A549 (cell line): ENCODE data around the gene CLNS1A. TPM values are rescaled to one million over a fixed set of nuclear protein-coding genes. Genes with fewer than 3 reads are reported as not detected.

Experiments used
- ATAC-seq, 2 experiments: fragments of 200-7000 bp in 1 of 2; fragments of >200 bp in 1 of 2; cut with Nextera tagmentation in 1 of 2; cut with Tn5 transposase in 1 of 2; 3 replicates each; pipeline versions ENCODE4 v1.8.0 to v1.9.1; 2018 to 2020; ENCODE audit warnings: mild to moderate bottlenecking in 1 of 2, moderate library complexity in 1 of 2
- CTCF ChIA-PET: fragments of 300-600 bp; sonication (Branson Sonifier 250); formaldehyde crosslinking; extraction: SDS; loops from one replicate; lab custom pipeline; 2021; ENCODE audit warnings: antibody characterized with exemption, inconsistent platforms; lab: Yijun Ruan, JAX
- POLR2A ChIA-PET: fragments of 350-600 bp; formaldehyde crosslinking; extraction: SDS; loops from one replicate; lab custom pipeline; 2021; ENCODE audit warnings: antibody characterized with exemption, inconsistent platforms; lab: Yijun Ruan, JAX
- DNase-seq, 2 experiments: peaks; one replicate each; pipeline versions ENCODE4 v3.0.0 to v3.0.0-alpha.2; 2011 to 2016; ENCODE audit warnings: low read depth in 1 of 2, low spot score in 1 of 2
- FAIRE-seq: peaks from 2 replicates; lab custom pipeline; 2011; peaks lifted over from hg19 to GRCh38; lab: Jason Lieb, UNC
- H3K27ac ChIP-seq, 2 experiments: fragments of >200 bp; sonication (Bioruptor Twin); formaldehyde crosslinking; 3 replicates each; pipeline ENCODE4 v1.5.1; 2016 to 2017
- H3K4me1 ChIP-seq: fragments of >200 bp; sonication (Bioruptor Twin); formaldehyde crosslinking; 3 replicates; pipeline ENCODE4 v1.6.1; 2016
- H3K4me2 ChIP-seq: fragments of >200 bp; sonication (Bioruptor Twin); formaldehyde crosslinking; 3 replicates; pipeline ENCODE4 v1.6.1; 2016
- H3K4me3 ChIP-seq: fragments of >200 bp; sonication (Bioruptor Twin); formaldehyde crosslinking; 3 replicates; pipeline ENCODE4 v1.5.1; 2016
- H3K9me3 ChIP-seq: fragments of >200 bp; sonication (Bioruptor Twin); formaldehyde crosslinking; 3 replicates; pipeline ENCODE4 v1.6.1; 2016
- BHLHE40 ChIP-seq: IDR thresholded peaks from 2 replicates; pipeline ENCODE4 v1.6.1; 2012; ENCODE audit warnings: low read depth, low read length, inconsistent platforms
- CBX2 ChIP-seq: fragments of 200-600 bp; sonication (generic); IDR thresholded peaks from 2 replicates; pipeline ENCODE4 v1.6.1; 2016; ENCODE audit warnings: low read depth, mild to moderate bottlenecking, borderline replicate concordance
- CHD2 ChIP-seq: fragments of 150-350 bp; IDR thresholded peaks from 2 replicates; pipeline ENCODE4 v1.6.1; 2014; ENCODE audit warnings: low read length; ENCODE audit not compliant: partially characterized antibody
- EHF ChIP-seq: fragments of 250-450 bp; sonication (Bioruptor Pico); IDR thresholded peaks from 2 replicates; pipeline ENCODE4 v1.5.0; 2020; ENCODE audit warnings: mild to moderate bottlenecking
- EHMT2 ChIP-seq: fragments of 200-600 bp; sonication (generic); IDR thresholded peaks from 2 replicates; pipeline ENCODE4 v1.6.1; 2016; ENCODE audit warnings: antibody characterized with exemption, low read depth, mild to moderate bottlenecking, moderate library complexity
- ESRRA ChIP-seq: fragments of 150-350 bp; IDR thresholded peaks from 2 replicates; pipeline ENCODE4 v1.6.1; 2014; ENCODE audit warnings: mild to moderate bottlenecking, low read length, borderline replicate concordance
- FOSB ChIP-seq: fragments of 250-450 bp; sonication (Bioruptor Pico); IDR thresholded peaks from 2 replicates; pipeline ENCODE4 v1.5.0; 2020; ENCODE audit warnings: mild to moderate bottlenecking, moderate library complexity
- HDAC2 ChIP-seq: fragments of 200-600 bp; sonication (generic); IDR thresholded peaks from 2 replicates; pipeline ENCODE4 v1.6.1; 2016
- HEYL ChIP-seq: fragments of 250-450 bp; sonication (Bioruptor Pico); IDR thresholded peaks from 2 replicates; pipeline ENCODE4 v1.8.0; 2021; ENCODE audit warnings: mild to moderate bottlenecking, moderate library complexity
- HOXB13 ChIP-seq: fragments of 250-450 bp; sonication (Bioruptor Pico); IDR thresholded peaks from 2 replicates; pipeline ENCODE4 v1.5.0; 2020; ENCODE audit warnings: low read depth, mild to moderate bottlenecking, moderate library complexity
- JUN ChIP-seq, 2 experiments: fragments of >200 bp; sonication (Bioruptor Twin); formaldehyde crosslinking; IDR thresholded peaks; 2 replicates in 1 of 2; 3 replicates in 1 of 2; pipeline ENCODE4 v1.6.1; 2016 to 2017
- MAFK ChIP-seq: fragments of 450-650 bp; IDR thresholded peaks from 2 replicates; pipeline ENCODE4 v1.6.1; 2014; ENCODE audit not compliant: partially characterized antibody
- NR3C1 ChIP-seq: fragments of >200 bp; sonication (Bioruptor Twin); formaldehyde crosslinking; IDR thresholded peaks from 3 replicates; pipeline ENCODE4 v1.6.1; 2017
- PHF8 ChIP-seq: fragments of 200-600 bp; sonication (generic); IDR thresholded peaks from 2 replicates; pipeline ENCODE4 v1.6.1; 2016; ENCODE audit warnings: low read depth, mild to moderate bottlenecking, antibody characterized with exemption, moderate library complexity, borderline replicate concordance
- POLR2A ChIP-seq: IDR thresholded peaks from 2 replicates; pipeline ENCODE4 v1.6.1; 2012; ENCODE audit warnings: mild to moderate bottlenecking, low read length
- RARB ChIP-seq: fragments of 250-450 bp; sonication (Bioruptor Pico); IDR thresholded peaks from 2 replicates; pipeline ENCODE4 v1.8.0; 2021; ENCODE audit warnings: mild to moderate bottlenecking, moderate library complexity
- RFX5 ChIP-seq: fragments of 450-650 bp; IDR thresholded peaks from 2 replicates; pipeline ENCODE4 v1.7.1; 2014; ENCODE audit warnings: antibody characterized with exemption, mild to moderate bottlenecking, moderate library complexity
- SMC3 ChIP-seq: fragments of >200 bp; sonication (Bioruptor Twin); formaldehyde crosslinking; IDR thresholded peaks from 3 replicates; pipeline ENCODE4 v1.6.1; 2018; ENCODE audit warnings: inconsistent platforms
- TFCP2L1 ChIP-seq: fragments of 250-450 bp; sonication (Bioruptor Pico); IDR thresholded peaks from 2 replicates; pipeline ENCODE4 v1.5.0; 2021; ENCODE audit warnings: mild to moderate bottlenecking
- TP53 ChIP-seq: fragments of 250-450 bp; sonication (Bioruptor Pico); IDR thresholded peaks from 2 replicates; pipeline ENCODE4 v1.5.0; 2021; ENCODE audit warnings: mild to moderate bottlenecking, moderate library complexity
- ZNF302 ChIP-seq: fragments of 250-450 bp; sonication (Bioruptor Pico); IDR thresholded peaks from 2 replicates; pipeline ENCODE4 v1.9.0; 2021; ENCODE audit warnings: inconsistent platforms, mild to moderate bottlenecking, moderate library complexity
- ZSCAN20 ChIP-seq: fragments of 250-450 bp; sonication (Bioruptor Pico); IDR thresholded peaks from 2 replicates; pipeline ENCODE4 v1.8.0; 2022; ENCODE audit warnings: mild to moderate bottlenecking, moderate library complexity
- WGBS: methylation state at CpG from one replicate; pipeline ENCODE4 v1.1.6; 2017; ENCODE audit errors: missing lambda C conversion rate; 5-methylcytosine and 5-hydroxymethylcytosine counted together
- polyA plus RNA-seq, 4 experiments: library from polyadenylated mRNA; depleted of rRNA in 3 of 4; stranded (reverse); fragments of >200 nt; fragmentation: RNase III in 1 of 4; extraction: RNeasy Plus Mini Kit Qiagen cat#74134 plus additional on column Dnase treatment in 1 of 4; gene quantifications; 2 replicates in 3 of 4; 3 replicates in 1 of 4; pipeline ENCODE4 v1.2.3, GENCODE V29; 2011 to 2017
- TF ChIP-seq, protein P1 (sequence below): fragments of 150-350 bp; IDR thresholded peaks from 2 replicates; pipeline ENCODE4 v1.6.1; 2014; ENCODE audit warnings: low read depth, mild to moderate bottlenecking, low read length
- TF ChIP-seq, protein P2 (sequence below): IDR thresholded peaks from 2 replicates; pipeline ENCODE4 v1.6.1; 2012; ENCODE audit warnings: low read depth, borderline replicate concordance
- TF ChIP-seq, protein P3 (sequence below): fragments of 250-450 bp; sonication (Bioruptor Pico); IDR thresholded peaks from 2 replicates; pipeline ENCODE4 v1.5.0; 2020; ENCODE audit warnings: low read depth, mild to moderate bottlenecking, moderate library complexity
- TF ChIP-seq, protein P4 (sequence below): IDR thresholded peaks from 2 replicates; pipeline ENCODE4 v1.6.1; 2012

CLNS1A gene
- polyA plus RNA-seq, 2 of the 4 experiments (the other 2 are of a cell fraction): 173 to 210 TPM

DNA sequence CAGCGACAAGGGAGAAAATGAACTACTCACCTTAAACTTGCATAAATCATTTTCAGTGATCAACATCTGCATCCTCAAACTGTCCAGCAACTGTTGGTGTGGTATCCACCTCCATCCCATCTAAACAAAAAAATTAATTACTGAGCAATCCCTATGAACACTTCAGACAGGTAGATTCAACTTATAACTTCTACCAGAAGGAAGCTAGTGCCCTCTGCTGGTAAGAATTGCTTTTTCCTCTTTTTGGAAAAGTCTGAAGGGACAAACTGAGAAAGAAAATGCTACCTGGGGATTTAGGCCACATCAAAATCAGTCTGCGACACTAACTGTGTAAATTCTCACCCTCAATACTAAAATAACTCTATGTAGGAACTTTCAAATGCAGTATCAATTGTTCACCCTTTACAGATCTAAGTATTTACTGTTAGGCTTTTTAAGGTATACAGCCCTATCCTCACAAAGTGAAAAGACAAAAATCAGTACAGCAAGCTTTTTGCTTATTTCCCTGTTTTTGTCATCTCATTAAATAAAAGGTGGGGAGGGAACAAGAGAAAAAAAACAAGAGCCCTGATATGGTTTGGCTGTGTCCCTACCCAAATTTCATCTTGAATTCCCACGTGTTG is 17.9 kb downstream of the CLNS1A start (continued):
- TF ChIP-seq, protein P1, sequence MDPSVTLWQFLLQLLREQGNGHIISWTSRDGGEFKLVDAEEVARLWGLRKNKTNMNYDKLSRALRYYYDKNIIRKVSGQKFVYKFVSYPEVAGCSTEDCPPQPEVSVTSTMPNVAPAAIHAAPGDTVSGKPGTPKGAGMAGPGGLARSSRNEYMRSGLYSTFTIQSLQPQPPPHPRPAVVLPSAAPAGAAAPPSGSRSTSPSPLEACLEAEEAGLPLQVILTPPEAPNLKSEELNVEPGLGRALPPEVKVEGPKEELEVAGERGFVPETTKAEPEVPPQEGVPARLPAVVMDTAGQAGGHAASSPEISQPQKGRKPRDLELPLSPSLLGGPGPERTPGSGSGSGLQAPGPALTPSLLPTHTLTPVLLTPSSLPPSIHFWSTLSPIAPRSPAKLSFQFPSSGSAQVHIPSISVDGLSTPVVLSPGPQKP: no peak
- no peak for TF ChIP-seq EHF (CRISPR knock-in tag)

DNA sequence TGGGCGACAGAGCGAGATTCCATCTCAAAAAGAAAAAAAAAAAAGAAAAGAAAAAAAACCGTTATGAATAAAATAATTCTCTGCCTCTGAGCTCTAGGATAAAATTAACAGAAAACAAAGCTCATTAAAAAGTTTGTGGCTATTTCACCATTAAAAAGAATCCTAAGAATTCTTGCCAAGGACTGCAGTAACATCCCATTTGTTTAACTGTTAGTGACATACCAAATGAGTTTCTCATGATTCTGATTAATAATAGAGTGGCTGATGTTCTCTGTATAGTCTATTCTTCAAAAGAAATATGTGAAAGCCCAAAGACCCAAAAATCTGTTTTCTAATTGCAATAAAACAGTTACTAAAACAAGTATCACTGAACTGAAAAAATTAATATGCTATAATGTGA is 19.7 kb downstream of the CLNS1A start:
- no peak for FAIRE-seq
- POLR2A ChIA-PET: no interaction called here
- H3K4me1 ChIP-seq: peaks cover 3% of the 10 kb centered on the region; the same call in 1 of the 3 replicates
- no peak overlapping the region for H3K4me2 ChIP-seq
- no peak overlapping the region for H3K27ac ChIP-seq
- TF ChIP-seq HOXB13 (CRISPR knock-in tag): no peak
- TF ChIP-seq POLR2A: no peak
- TF ChIP-seq, protein P2, sequence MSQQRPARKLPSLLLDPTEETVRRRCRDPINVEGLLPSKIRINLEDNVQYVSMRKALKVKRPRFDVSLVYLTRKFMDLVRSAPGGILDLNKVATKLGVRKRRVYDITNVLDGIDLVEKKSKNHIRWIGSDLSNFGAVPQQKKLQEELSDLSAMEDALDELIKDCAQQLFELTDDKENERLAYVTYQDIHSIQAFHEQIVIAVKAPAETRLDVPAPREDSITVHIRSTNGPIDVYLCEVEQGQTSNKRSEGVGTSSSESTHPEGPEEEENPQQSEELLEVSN: no peak
- no peak for TF ChIP-seq CHD2
- no peak for TF ChIP-seq PHF8
- no peak for TF ChIP-seq MAFK
- TF ChIP-seq TFCP2L1 (CRISPR knock-in tag): no peak
- TF ChIP-seq HEYL: no peak
- no peak for TF ChIP-seq EHF (CRISPR knock-in tag)
- CTCF ChIA-PET: interaction anchor here (1.4 to 3.7 kb wide), 6 partner anchors 7 to 491 kb away, joined by 3 to 26 read pairs (median 18); no protein-coding TSS in a partner anchor
- no peak overlapping the region for H3K4me3 ChIP-seq
- DNase-seq: no peak
- WGBS: 94% methylated on average over 3 of the region's 3 CpGs
- no peak for ATAC-seq
- no peaks in the 10 kb centered on the region for H3K9me3 ChIP-seq

DNA sequence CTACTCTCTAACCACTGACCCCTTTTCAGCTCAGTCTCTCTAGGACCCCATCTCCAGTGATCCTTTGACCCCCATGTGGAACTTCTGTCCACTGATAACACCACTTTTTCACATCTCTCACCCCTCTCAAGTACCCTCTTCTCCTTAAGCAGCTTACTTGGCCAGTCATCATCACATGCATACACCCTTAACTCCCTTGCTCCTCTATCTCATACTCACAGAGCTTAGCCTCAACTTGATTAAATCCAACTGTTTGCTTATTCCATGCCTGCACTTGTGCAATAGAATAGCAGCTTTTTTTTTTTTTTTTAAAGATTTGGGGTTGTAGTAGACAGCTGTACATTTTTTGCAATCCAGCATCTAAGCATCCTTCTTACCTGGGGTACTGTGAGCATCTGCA is 25.7 kb downstream of the CLNS1A start:
- CTCF ChIA-PET: interaction anchor here (0.6 to 3.5 kb wide), 6 partner anchors 8 to 485 kb away, joined by 3 to 26 read pairs (median 4); partner anchors contain the start of gene MYO7A

DNA sequence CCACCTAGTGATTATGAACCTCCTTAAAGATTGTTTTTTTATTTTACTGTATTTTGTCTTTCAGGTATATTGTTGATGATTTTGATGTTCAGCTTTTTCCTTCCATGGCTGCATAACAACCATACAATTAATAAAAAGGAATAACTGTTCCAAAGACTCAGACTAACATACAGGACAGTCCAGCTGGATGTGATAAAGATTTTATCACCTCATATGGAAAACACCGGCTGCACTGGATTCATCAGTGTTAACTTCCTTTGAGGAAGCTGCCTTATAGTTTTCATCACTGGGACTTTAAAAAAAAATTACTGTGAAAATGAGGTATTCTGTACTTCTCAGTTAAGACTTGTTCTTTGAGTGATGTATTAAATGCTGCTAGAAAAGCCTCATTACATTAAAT is 28.4 kb downstream of the CLNS1A start:
- no peak overlapping the region for H3K4me3 ChIP-seq
- DNase-seq: no peak
- POLR2A ChIA-PET: no interaction called here
- peaks cover 8% of the 10 kb centered on the region; the same call in 2 of the 3 replicates for H3K4me1 ChIP-seq
- FAIRE-seq: no peak
- ATAC-seq: no peak
- H3K9me3 ChIP-seq: no peaks in the 10 kb centered on the region
- CTCF ChIA-PET: interaction anchor here (0.6 to 3.5 kb wide), 4 partner anchors 11 to 417 kb away, joined by 3 to 26 read pairs (median 3); no protein-coding TSS in a partner anchor
- 82% methylated on average over 1 of the region's 1 CpG for WGBS
- H3K27ac ChIP-seq: no peak overlapping the region
- H3K4me2 ChIP-seq: no peak overlapping the region
- TF ChIP-seq JUN (IDR thresholded peaks at IDR 0.05): no peak
- TF ChIP-seq HOXB13 (CRISPR knock-in tag): no peak
- TF ChIP-seq, protein P3, sequence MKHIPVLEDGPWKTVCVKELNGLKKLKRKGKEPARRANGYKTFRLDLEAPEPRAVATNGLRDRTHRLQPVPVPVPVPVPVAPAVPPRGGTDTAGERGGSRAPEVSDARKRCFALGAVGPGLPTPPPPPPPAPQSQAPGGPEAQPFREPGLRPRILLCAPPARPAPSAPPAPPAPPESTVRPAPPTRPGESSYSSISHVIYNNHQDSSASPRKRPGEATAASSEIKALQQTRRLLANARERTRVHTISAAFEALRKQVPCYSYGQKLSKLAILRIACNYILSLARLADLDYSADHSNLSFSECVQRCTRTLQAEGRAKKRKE (CRISPR knock-in tag): no peak
- no peak for TF ChIP-seq EHMT2
- TF ChIP-seq POLR2A: no peak
- TF ChIP-seq, protein P2: no peak
- TF ChIP-seq RFX5: no peak
- no peak for TF ChIP-seq BHLHE40
- TF ChIP-seq HDAC2: no peak
- TF ChIP-seq, protein P1: no peak
- no peak for TF ChIP-seq ESRRA
- no peak for TF ChIP-seq SMC3

More for the DNA sequence above, 25.7 kb downstream of the CLNS1A start:
- H3K4me2 ChIP-seq: no peak overlapping the region
- DNase-seq (no peak), FAIRE-seq (no peak), ATAC-seq (peak in 1 of 2 experiments; percentile 26; a peak in 2 of 6 replicates)
- no peak overlapping the region for H3K27ac ChIP-seq
- POLR2A ChIA-PET: interaction anchor here (0.7 to 1.3 kb wide), 2 partner anchors 10 to 383 kb away, joined by 3 to 4 read pairs; no protein-coding TSS in a partner anchor
- H3K9me3 ChIP-seq: no peaks in the 10 kb centered on the region
- H3K4me1 ChIP-seq: peaks cover 4% of the 10 kb centered on the region; the same call in 1 of the 3 replicates
- TF ChIP-seq TP53 (CRISPR knock-in tag) (no peak), NR3C1 (no peak), CBX2 (no peak), RFX5 (no peak), RARB (CRISPR knock-in tag) (no peak), ZNF302 (CRISPR knock-in tag) (no peak), SMC3 (no peak), FOSB (no peak), ZSCAN20 (CRISPR knock-in tag) (no peak), EHF (CRISPR knock-in tag) (no peak), CHD2 (no peak), POLR2A (no peak)
- TF ChIP-seq, protein P4, sequence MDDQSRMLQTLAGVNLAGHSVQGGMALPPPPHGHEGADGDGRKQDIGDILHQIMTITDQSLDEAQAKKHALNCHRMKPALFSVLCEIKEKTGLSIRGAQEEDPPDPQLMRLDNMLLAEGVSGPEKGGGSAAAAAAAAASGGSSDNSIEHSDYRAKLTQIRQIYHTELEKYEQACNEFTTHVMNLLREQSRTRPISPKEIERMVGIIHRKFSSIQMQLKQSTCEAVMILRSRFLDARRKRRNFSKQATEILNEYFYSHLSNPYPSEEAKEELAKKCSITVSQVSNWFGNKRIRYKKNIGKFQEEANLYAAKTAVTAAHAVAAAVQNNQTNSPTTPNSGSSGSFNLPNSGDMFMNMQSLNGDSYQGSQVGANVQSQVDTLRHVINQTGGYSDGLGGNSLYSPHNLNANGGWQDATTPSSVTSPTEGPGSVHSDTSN: no peak
- TF ChIP-seq, all 56 proteins: peak for 0
- no peak overlapping the region for H3K4me3 ChIP-seq
